GM12878 (cell line): Measurements from ENCODE around the gene IQGAP1. TPM values are rescaled to one million over a fixed set of nuclear protein-coding genes. Genes with fewer than 3 reads are reported as not detected.
A peak's percentile ranks its signal among the peaks of the same experiment; 100 is the strongest.

Experiments used
- ATAC-seq: fragments of 200-7000 bp; cut with Tn5 transposase; 3 replicates; pipeline ENCODE4 v1.9.1; 2020; ENCODE audit warnings: mild to moderate bottlenecking, moderate library complexity
- BruUV-seq: library from RNA; stranded (reverse); fragments of 400-500 nt; replicated peaks from 2 replicates; lab custom pipeline; 2021; lab: Mats Ljungman, UMichigan
- CTCF ChIA-PET: fragments of 300-600 bp; sonication (Branson Sonifier 250); formaldehyde crosslinking; extraction: SDS; loops from one replicate; lab custom pipeline; 2021; ENCODE audit warnings: inconsistent platforms; lab: Yijun Ruan, JAX
- POLR2A ChIA-PET: fragments of 350-600 bp; formaldehyde crosslinking; extraction: SDS; loops from one replicate; lab custom pipeline; 2021; ENCODE audit warnings: inconsistent platforms; lab: Charles Lee
- RAD21 ChIA-PET: fragments of 300-600 bp; sonication (Branson Sonifier 250); formaldehyde crosslinking; loops from one replicate; lab custom pipeline; 2023; ENCODE audit warnings: antibody characterized with exemption; ENCODE audit not compliant: unreplicated experiment; lab: Charles Lee
- SMC1A ChIA-PET: fragments of 300-600 bp; sonication (Branson Sonifier 250); formaldehyde crosslinking; loops from one replicate; lab custom pipeline; 2023; ENCODE audit not compliant: unreplicated experiment, uncharacterized antibody; lab: Charles Lee
- DNase-seq: peaks from one replicate; pipeline ENCODE4 v3.0.0-alpha.2; 2011; ENCODE audit warnings: low read depth, low spot score
- FAIRE-seq: peaks from 3 replicates; lab custom pipeline; 2011; peaks lifted over from hg19 to GRCh38; lab: Jason Lieb, UNC
- H2AFZ ChIP-seq: 2 replicates; pipeline ENCODE4 v1.6.0; 2011; ENCODE audit warnings: low read depth, low read length, control low read depth; ENCODE audit not compliant: control insufficient read depth
- H3K27ac ChIP-seq: 2 replicates; pipeline ENCODE4 v1.5.1; 2011; ENCODE audit warnings: control low read depth; ENCODE audit not compliant: control insufficient read depth, insufficient read depth
- H3K27me3 ChIP-seq, 2 experiments: replicated peaks in 1 of 2; 2 replicates each; pipeline versions ENCODE4 v1.6.0 to v1.6.1; 2011; ENCODE audit warnings: low read length in 1 of 2; ENCODE audit not compliant: control insufficient read depth in 2 of 2, insufficient read depth in 2 of 2
- H3K36me3 ChIP-seq, 2 experiments: 2 replicates each; pipeline ENCODE4 v1.5.1; 2011; ENCODE audit warnings: low read length in 1 of 2; ENCODE audit not compliant: control insufficient read depth in 2 of 2, insufficient read depth in 2 of 2
- H3K4me1 ChIP-seq: 2 replicates; pipeline ENCODE4 v1.6.1; 2011; ENCODE audit warnings: mild to moderate bottlenecking, low read length, moderate library complexity, mixed read lengths; ENCODE audit not compliant: control insufficient read depth, insufficient read depth
- H3K4me2 ChIP-seq: 2 replicates; pipeline ENCODE4 v1.6.0; 2011; ENCODE audit warnings: control low read depth; ENCODE audit not compliant: control insufficient read depth, insufficient read depth
- H3K4me3 ChIP-seq: fragments of 200-600 bp; sonication (generic); 2 replicates; pipeline ENCODE4 v1.5.1; 2016
- H3K79me2 ChIP-seq: 2 replicates; pipeline ENCODE4 v1.6.0; 2011; ENCODE audit warnings: low read length; ENCODE audit not compliant: control insufficient read depth, insufficient read depth
- H3K9ac ChIP-seq: 2 replicates; pipeline ENCODE4 v1.8.0; 2011; ENCODE audit warnings: low read length, control low read depth, mixed read lengths; ENCODE audit not compliant: control insufficient read depth, insufficient read depth
- H3K9me3 ChIP-seq: replicated peaks from 3 replicates; pipeline ENCODE4 v1.5.1; 2011; ENCODE audit warnings: mild to moderate bottlenecking, low read length; ENCODE audit not compliant: control insufficient read depth, insufficient read depth
- H4K20me1 ChIP-seq: 2 replicates; pipeline ENCODE4 v1.6.0; 2011; ENCODE audit not compliant: control insufficient read depth, insufficient read depth
- CBX3 ChIP-seq: fragments of 200-600 bp; sonication (generic); IDR thresholded peaks from 2 replicates; pipeline ENCODE4 v1.6.1; 2016; ENCODE audit warnings: low read depth, borderline replicate concordance
- ETV6 ChIP-seq, 2 experiments: fragments of 450-650 bp in 1 of 2; IDR thresholded peaks in 1 of 2; conservative IDR thresholded peaks in 1 of 2; 2 replicates each; pipeline ENCODE4 v1.6.1; 2014; ENCODE audit warnings: antibody characterized with exemption in 1 of 2, borderline replicate concordance in 1 of 2, low read depth in 1 of 2, mild to moderate bottlenecking in 1 of 2, moderate library complexity in 1 of 2
- FOS ChIP-seq: IDR thresholded peaks from 3 replicates; pipeline ENCODE4 v1.6.1; 2011; ENCODE audit warnings: borderline replicate concordance; ENCODE audit not compliant: insufficient read length; ENCODE audit errors: extremely low read depth
- MEF2B ChIP-seq: fragments of 450-650 bp; IDR thresholded peaks from 2 replicates; pipeline ENCODE4 v1.6.1; 2018; ENCODE audit warnings: mild to moderate bottlenecking, moderate library complexity; ENCODE audit not compliant: partially characterized antibody, poor library complexity, severe bottlenecking
- MTA3 ChIP-seq: IDR thresholded peaks from 2 replicates; pipeline ENCODE4 v1.6.1; 2012; ENCODE audit warnings: low read length, inconsistent platforms, borderline replicate concordance
- MYB ChIP-seq: fragments of 150-350 bp; IDR thresholded peaks from 2 replicates; pipeline ENCODE4 v1.6.1; 2014; ENCODE audit warnings: mild to moderate bottlenecking, low read depth, low read length, borderline replicate concordance
- RFX5 ChIP-seq: IDR thresholded peaks from 2 replicates; pipeline ENCODE4 v1.6.1; 2011; ENCODE audit warnings: low read depth, low read length, improper control_type of control experiment
- TAF1 ChIP-seq: IDR thresholded peaks from 2 replicates; pipeline ENCODE4 v1.6.1; 2011; ENCODE audit warnings: mild to moderate bottlenecking, low read depth, low read length, borderline replicate concordance
- WGBS: methylation state at CpG from one replicate; pipeline ENCODE4 v1.1.6; 2016; ENCODE audit warnings: low lambda C conversion rate; ENCODE audit not compliant: insufficient replicate concordance, insufficient coverage; ENCODE audit errors: missing lambda C conversion rate; 5-methylcytosine and 5-hydroxymethylcytosine counted together
- in situ Hi-C: fragments of 300-500 bp; cut with MboI; formaldehyde crosslinking; loops from 9 replicates; pipeline ENCODE4 v1.14.3; 2018; ENCODE audit warnings: mixed read lengths
- intact Hi-C: fragments of 100-400 bp; cut with micrococcal nuclease; formaldehyde crosslinking; loops from one replicate; pipeline ENCODE4 v1.14.2; 2022; ENCODE audit not compliant: unreplicated experiment
- polyA plus RNA-seq, 11 experiments: library from polyadenylated mRNA; depleted of rRNA in 4 of 11; unstranded in 6 of 11; stranded (reverse) in 5 of 11; fragments of >200 nt; fragmentation: Nextera tagmentation in 4 of 11; fragmentation: Illumina TruSeq in 1 of 11; extraction: Ambion mirVana in 4 of 11; extraction: Trizol in 1 of 11; gene quantifications; 1 replicate in 1 of 11; 2 replicates in 10 of 11; pipeline versions ENCODE4 v1.2.1 to v1.2.3, GENCODE V29; 2011 to 2016; ENCODE audit warnings: inconsistent platforms in 2 of 11, missing spikeins in 2 of 11, low read depth in 1 of 11
- total RNA-seq, 4 experiments: library from RNA; depleted of rRNA in 3 of 4; stranded (reverse); fragments of >200 nt in 3 of 4; fragmentation: Illumina TruSeq in 1 of 4; extraction: Trizol in 1 of 4; gene quantifications; 2 replicates each; pipeline versions ENCODE4 v1.2.1 to v1.2.3, GENCODE V29; 2013 to 2021
- TF ChIP-seq, protein P1 (sequence below): fragments of 450-650 bp; IDR thresholded peaks from 2 replicates; pipeline ENCODE4 v1.6.1; 2018; ENCODE audit warnings: borderline replicate concordance, mild to moderate bottlenecking; ENCODE audit not compliant: partially characterized antibody
- TF ChIP-seq, protein P2 (sequence below): fragments of 450-650 bp; IDR thresholded peaks from 2 replicates; pipeline ENCODE4 v1.6.1; 2016; ENCODE audit warnings: mild to moderate bottlenecking
- TF ChIP-seq, protein P3 (sequence below): fragments of 450-650 bp; IDR thresholded peaks from 2 replicates; pipeline ENCODE4 v1.6.1; 2014; ENCODE audit warnings: mild to moderate bottlenecking

Gene IQGAP1
- total and polyA plus RNA-seq, 10 of the 15 experiments (the other 5 are each of a cell fraction or from before 2014, with no cell fraction given) = 65.2 to 250 (median 112) TPM

DNA sequence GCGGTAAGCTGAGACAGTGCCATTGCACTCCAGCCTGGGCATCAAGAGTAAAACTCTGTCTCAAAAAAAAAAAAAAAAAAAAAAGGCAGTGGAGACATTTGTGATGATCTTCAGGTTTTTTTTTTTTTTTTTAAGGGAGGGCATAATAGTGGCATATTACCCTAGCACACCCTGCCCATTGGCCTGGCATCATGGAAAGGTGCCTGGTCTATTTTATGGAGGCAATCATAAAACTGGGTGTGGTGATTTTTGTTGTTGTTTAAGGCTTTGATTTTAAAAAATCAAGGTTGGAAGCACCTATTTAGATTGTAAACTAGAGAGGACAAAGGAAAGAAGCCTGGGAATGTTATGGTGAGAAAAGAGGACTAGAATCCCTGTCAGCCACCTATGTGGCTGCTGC is 6.0 kb downstream of the IQGAP1 start (continued):
- TF ChIP-seq ETV6 (conservative IDR thresholded peaks at IDR 0.05 in 1 of 2, IDR thresholded peaks at IDR 0.05 in 1 of 2; ENCODE audit: borderline replicate concordance in 1 of 2, low read depth in 1 of 2) = no peak
- no peak for TF ChIP-seq MTA3
- no peak for TF ChIP-seq TAF1
- TF ChIP-seq MEF2B = no peak
- no peak for TF ChIP-seq RFX5
- no peak for TF ChIP-seq FOS
- no peak for TF ChIP-seq MYB
- TF ChIP-seq, protein P1, sequence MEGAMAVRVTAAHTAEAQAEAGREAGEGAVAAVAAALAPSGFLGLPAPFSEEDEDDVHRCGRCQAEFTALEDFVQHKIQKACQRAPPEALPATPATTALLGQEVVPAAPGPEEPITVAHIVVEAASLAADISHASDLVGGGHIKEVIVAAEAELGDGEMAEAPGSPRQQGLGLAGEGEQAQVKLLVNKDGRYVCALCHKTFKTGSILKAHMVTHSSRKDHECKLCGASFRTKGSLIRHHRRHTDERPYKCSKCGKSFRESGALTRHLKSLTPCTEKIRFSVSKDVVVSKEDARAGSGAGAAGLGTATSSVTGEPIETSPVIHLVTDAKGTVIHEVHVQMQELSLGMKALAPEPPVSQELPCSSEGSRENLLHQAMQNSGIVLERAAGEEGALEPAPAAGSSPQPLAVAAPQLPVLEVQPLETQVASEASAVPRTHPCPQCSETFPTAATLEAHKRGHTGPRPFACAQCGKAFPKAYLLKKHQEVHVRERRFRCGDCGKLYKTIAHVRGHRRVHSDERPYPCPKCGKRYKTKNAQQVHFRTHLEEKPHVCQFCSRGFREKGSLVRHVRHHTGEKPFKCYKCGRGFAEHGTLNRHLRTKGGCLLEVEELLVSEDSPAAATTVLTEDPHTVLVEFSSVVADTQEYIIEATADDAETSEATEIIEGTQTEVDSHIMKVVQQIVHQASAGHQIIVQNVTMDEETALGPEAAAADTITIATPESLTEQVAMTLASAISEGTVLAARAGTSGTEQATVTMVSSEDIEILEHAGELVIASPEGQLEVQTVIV = no peak

DNA sequence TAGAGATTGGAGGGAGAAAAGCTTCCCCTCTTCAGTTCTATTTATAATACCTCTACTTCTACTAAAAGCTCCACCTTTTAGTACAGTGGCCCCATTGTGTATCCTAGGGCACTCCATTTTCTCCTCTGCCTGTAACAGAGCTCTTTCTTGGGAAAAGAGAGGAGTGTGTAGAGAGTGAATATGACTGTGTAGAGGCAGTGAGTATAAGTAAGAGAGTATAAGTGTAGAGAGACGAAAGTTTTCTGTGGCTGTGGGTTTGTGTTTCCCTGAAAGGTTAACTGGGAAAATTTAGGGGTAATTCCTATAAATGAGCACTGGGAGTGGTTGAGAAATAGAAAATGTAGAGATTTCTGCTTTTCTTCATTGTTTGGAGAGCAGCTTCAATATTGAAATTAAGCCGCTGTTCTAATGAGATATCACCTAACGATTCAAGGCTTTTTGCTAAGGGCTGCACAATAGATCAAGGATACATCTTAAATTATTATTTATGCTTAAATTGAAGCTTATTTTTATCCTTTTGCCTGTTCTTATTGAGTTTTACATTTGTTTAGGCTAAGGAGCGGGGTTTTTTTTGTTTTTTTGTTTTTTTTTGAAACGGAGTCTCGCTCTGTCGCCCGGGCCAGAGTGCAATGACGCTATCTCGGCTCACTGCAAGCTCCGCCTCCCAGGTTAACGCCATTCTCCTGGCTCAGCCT is 6.9 kb downstream of the IQGAP1 start:
- RAD21 ChIA-PET = no interaction called here
- H3K36me3 ChIP-seq = peaks cover 0 to 11% of the 10 kb centered on the region in 2 experiments; a peak in 2 of 4 replicates

More for the DNA sequence above, 6.9 kb downstream of the IQGAP1 start:
- ATAC-seq = peak; percentile 15; the same call in 1 of the 3 replicates
- ChIA-PET SMC1A (interaction anchor here (0.9 to 2.4 kb wide), 4 partner anchors 10 to 52 kb away, joined by 3 to 7 read pairs (median 4); no protein-coding TSS in a partner anchor), POLR2A (interaction anchor here (1.2 kb wide), 1 partner anchor 10 kb away, joined by 3 read pairs; no protein-coding TSS in a partner anchor), CTCF (interaction anchor here (0.7 to 1.6 kb wide), 5 partner anchors 14 to 209 kb away, joined by 3 to 4 read pairs (median 4); no protein-coding TSS in a partner anchor)
- in situ Hi-C loops (no loop called here), intact Hi-C loops (no loop called here)
- TF ChIP-seq CBX3 = no peak
- TF ChIP-seq, protein P2, sequence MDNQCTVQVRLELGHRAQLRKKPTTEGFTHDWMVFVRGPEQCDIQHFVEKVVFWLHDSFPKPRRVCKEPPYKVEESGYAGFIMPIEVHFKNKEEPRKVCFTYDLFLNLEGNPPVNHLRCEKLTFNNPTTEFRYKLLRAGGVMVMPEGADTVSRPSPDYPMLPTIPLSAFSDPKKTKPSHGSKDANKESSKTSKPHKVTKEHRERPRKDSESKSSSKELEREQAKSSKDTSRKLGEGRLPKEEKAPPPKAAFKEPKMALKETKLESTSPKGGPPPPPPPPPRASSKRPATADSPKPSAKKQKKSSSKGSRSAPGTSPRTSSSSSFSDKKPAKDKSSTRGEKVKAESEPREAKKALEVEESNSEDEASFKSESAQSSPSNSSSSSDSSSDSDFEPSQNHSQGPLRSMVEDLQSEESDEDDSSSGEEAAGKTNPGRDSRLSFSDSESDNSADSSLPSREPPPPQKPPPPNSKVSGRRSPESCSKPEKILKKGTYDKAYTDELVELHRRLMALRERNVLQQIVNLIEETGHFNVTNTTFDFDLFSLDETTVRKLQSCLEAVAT = no peak
- TF ChIP-seq, protein P3, sequence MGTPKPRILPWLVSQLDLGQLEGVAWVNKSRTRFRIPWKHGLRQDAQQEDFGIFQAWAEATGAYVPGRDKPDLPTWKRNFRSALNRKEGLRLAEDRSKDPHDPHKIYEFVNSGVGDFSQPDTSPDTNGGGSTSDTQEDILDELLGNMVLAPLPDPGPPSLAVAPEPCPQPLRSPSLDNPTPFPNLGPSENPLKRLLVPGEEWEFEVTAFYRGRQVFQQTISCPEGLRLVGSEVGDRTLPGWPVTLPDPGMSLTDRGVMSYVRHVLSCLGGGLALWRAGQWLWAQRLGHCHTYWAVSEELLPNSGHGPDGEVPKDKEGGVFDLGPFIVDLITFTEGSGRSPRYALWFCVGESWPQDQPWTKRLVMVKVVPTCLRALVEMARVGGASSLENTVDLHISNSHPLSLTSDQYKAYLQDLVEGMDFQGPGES = no peak
- 92% methylated on average over 12 of the region's 12 CpGs for WGBS
- Histone ChIP-seq H3K79me2 (peaks cover 73% of the 10 kb centered on the region), H3K9me3 (no peaks in the 10 kb centered on the region), H3K9ac (no peak overlapping the region), H3K27me3 (no peaks in the 10 kb centered on the region), H3K4me3 (no peak overlapping the region), H3K27ac (no peak overlapping the region), H2AFZ (no peak overlapping the region), H3K4me1 (0 out of 2 replicates have a peak, but pooled peaks cover 3% of the 10 kb centered on the region), H4K20me1 (no peaks in the 10 kb centered on the region), H3K4me2 (no peak overlapping the region)
- no TSS peak for BruUV-seq
- no peak for FAIRE-seq
- no peak for DNase-seq
